GM12878 (cell line): ENCODE results near the gene LRP2BP. TPM values are rescaled to one million over a fixed set of nuclear protein-coding genes. Genes with fewer than 3 reads are reported as not detected.

ENCODE experiments used
- ATAC-seq: fragments of 200-7000 bp; cut with Tn5 transposase; 3 replicates; pipeline ENCODE4 v1.9.1; 2020; ENCODE audit warnings: mild to moderate bottlenecking, moderate library complexity
- BruUV-seq: library from RNA; stranded (reverse); fragments of 400-500 nt; replicated peaks from 2 replicates; lab custom pipeline; 2021; lab: Mats Ljungman, UMichigan
- CTCF ChIA-PET: fragments of 300-600 bp; sonication (Branson Sonifier 250); formaldehyde crosslinking; extraction: SDS; loops from one replicate; lab custom pipeline; 2021; ENCODE audit warnings: inconsistent platforms; lab: Yijun Ruan, JAX
- POLR2A ChIA-PET: fragments of 350-600 bp; formaldehyde crosslinking; extraction: SDS; loops from one replicate; lab custom pipeline; 2021; ENCODE audit warnings: inconsistent platforms; lab: Charles Lee
- RAD21 ChIA-PET: fragments of 300-600 bp; sonication (Branson Sonifier 250); formaldehyde crosslinking; loops from one replicate; lab custom pipeline; 2023; ENCODE audit warnings: antibody characterized with exemption; ENCODE audit not compliant: unreplicated experiment; lab: Charles Lee
- SMC1A ChIA-PET: fragments of 300-600 bp; sonication (Branson Sonifier 250); formaldehyde crosslinking; loops from one replicate; lab custom pipeline; 2023; ENCODE audit not compliant: unreplicated experiment, uncharacterized antibody; lab: Charles Lee
- DNase-seq: peaks from one replicate; pipeline ENCODE4 v3.0.0-alpha.2; 2011; ENCODE audit warnings: low read depth, low spot score
- FAIRE-seq: peaks from 3 replicates; lab custom pipeline; 2011; peaks lifted over from hg19 to GRCh38; lab: Jason Lieb, UNC
- H2AFZ ChIP-seq: 2 replicates; pipeline ENCODE4 v1.6.0; 2011; ENCODE audit warnings: low read depth, low read length, control low read depth; ENCODE audit not compliant: control insufficient read depth
- H3K27ac ChIP-seq: 2 replicates; pipeline ENCODE4 v1.5.1; 2011; ENCODE audit warnings: control low read depth; ENCODE audit not compliant: control insufficient read depth, insufficient read depth
- H3K27me3 ChIP-seq, 2 experiments: replicated peaks in 1 of 2; 2 replicates each; pipeline versions ENCODE4 v1.6.0 to v1.6.1; 2011; ENCODE audit warnings: low read length in 1 of 2; ENCODE audit not compliant: control insufficient read depth in 2 of 2, insufficient read depth in 2 of 2
- H3K36me3 ChIP-seq, 2 experiments: 2 replicates each; pipeline ENCODE4 v1.5.1; 2011; ENCODE audit warnings: low read length in 1 of 2; ENCODE audit not compliant: control insufficient read depth in 2 of 2, insufficient read depth in 2 of 2
- H3K4me1 ChIP-seq: 2 replicates; pipeline ENCODE4 v1.6.1; 2011; ENCODE audit warnings: mild to moderate bottlenecking, low read length, moderate library complexity, mixed read lengths; ENCODE audit not compliant: control insufficient read depth, insufficient read depth
- H3K4me2 ChIP-seq: 2 replicates; pipeline ENCODE4 v1.6.0; 2011; ENCODE audit warnings: control low read depth; ENCODE audit not compliant: control insufficient read depth, insufficient read depth
- H3K4me3 ChIP-seq: fragments of 200-600 bp; sonication (generic); 2 replicates; pipeline ENCODE4 v1.5.1; 2016
- H3K79me2 ChIP-seq: 2 replicates; pipeline ENCODE4 v1.6.0; 2011; ENCODE audit warnings: low read length; ENCODE audit not compliant: control insufficient read depth, insufficient read depth
- H3K9ac ChIP-seq: 2 replicates; pipeline ENCODE4 v1.8.0; 2011; ENCODE audit warnings: low read length, control low read depth, mixed read lengths; ENCODE audit not compliant: control insufficient read depth, insufficient read depth
- H3K9me3 ChIP-seq: replicated peaks from 3 replicates; pipeline ENCODE4 v1.5.1; 2011; ENCODE audit warnings: mild to moderate bottlenecking, low read length; ENCODE audit not compliant: control insufficient read depth, insufficient read depth
- H4K20me1 ChIP-seq: 2 replicates; pipeline ENCODE4 v1.6.0; 2011; ENCODE audit not compliant: control insufficient read depth, insufficient read depth
- CEBPB ChIP-seq, 2 experiments: fragments of 150-350 bp in 1 of 2; IDR thresholded peaks; 2 replicates each; pipeline ENCODE4 v1.6.1; 2012 to 2014; ENCODE audit warnings: low read depth in 2 of 2, low read length in 2 of 2, borderline replicate concordance in 1 of 2, inconsistent platforms in 1 of 2
- HDAC6 ChIP-seq: fragments of 200-600 bp; sonication (generic); IDR thresholded peaks from one replicate; pipeline ENCODE4 v1.8.0; 2017; ENCODE audit warnings: antibody characterized with exemption; ENCODE audit not compliant: unreplicated experiment
- IRF4 ChIP-seq: IDR thresholded peaks from 2 replicates; pipeline ENCODE4 v1.6.1; 2011; ENCODE audit warnings: low read depth, low read length
- MTA2 ChIP-seq: fragments of 450-650 bp; IDR thresholded peaks from 2 replicates; pipeline ENCODE4 v1.6.1; 2016; ENCODE audit warnings: low read depth, mild to moderate bottlenecking, moderate library complexity
- NKRF ChIP-seq: fragments of 450-650 bp; conservative IDR thresholded peaks from 2 replicates; pipeline ENCODE4 v1.6.1; 2017; ENCODE audit warnings: mild to moderate bottlenecking, moderate library complexity
- RB1 ChIP-seq: fragments of 450-650 bp; formaldehyde crosslinking; IDR thresholded peaks from 2 replicates; pipeline ENCODE4 v1.6.1; 2017; ENCODE audit warnings: mild to moderate bottlenecking, borderline replicate concordance
- SREBF2 ChIP-seq: IDR thresholded peaks from 2 replicates; pipeline ENCODE4 v1.6.1; 2012; ENCODE audit warnings: mild to moderate bottlenecking, low read length
- WGBS: methylation state at CpG from one replicate; pipeline ENCODE4 v1.1.6; 2016; ENCODE audit warnings: low lambda C conversion rate; ENCODE audit not compliant: insufficient replicate concordance, insufficient coverage; ENCODE audit errors: missing lambda C conversion rate; 5-methylcytosine and 5-hydroxymethylcytosine counted together
- in situ Hi-C: fragments of 300-500 bp; cut with MboI; formaldehyde crosslinking; loops from 9 replicates; pipeline ENCODE4 v1.14.3; 2018; ENCODE audit warnings: mixed read lengths
- intact Hi-C: fragments of 100-400 bp; cut with micrococcal nuclease; formaldehyde crosslinking; loops from one replicate; pipeline ENCODE4 v1.14.2; 2022; ENCODE audit not compliant: unreplicated experiment
- polyA plus RNA-seq, 11 experiments: library from polyadenylated mRNA; depleted of rRNA in 4 of 11; unstranded in 6 of 11; stranded (reverse) in 5 of 11; fragments of >200 nt; fragmentation: Nextera tagmentation in 4 of 11; fragmentation: Illumina TruSeq in 1 of 11; extraction: Ambion mirVana in 4 of 11; extraction: Trizol in 1 of 11; gene quantifications; 1 replicate in 1 of 11; 2 replicates in 10 of 11; pipeline versions ENCODE4 v1.2.1 to v1.2.3, GENCODE V29; 2011 to 2016; ENCODE audit warnings: inconsistent platforms in 2 of 11, missing spikeins in 2 of 11, low read depth in 1 of 11
- total RNA-seq, 4 experiments: library from RNA; depleted of rRNA in 3 of 4; stranded (reverse); fragments of >200 nt in 3 of 4; fragmentation: Illumina TruSeq in 1 of 4; extraction: Trizol in 1 of 4; gene quantifications; 2 replicates each; pipeline versions ENCODE4 v1.2.1 to v1.2.3, GENCODE V29; 2013 to 2021
- TF ChIP-seq, protein P1 (sequence below): IDR thresholded peaks from 2 replicates; pipeline ENCODE4 v1.6.1; 2012; ENCODE audit warnings: low read length, inconsistent platforms
- TF ChIP-seq, protein P2 (sequence below): fragments of 450-650 bp; IDR thresholded peaks from 2 replicates; pipeline ENCODE4 v1.6.1; 2017; ENCODE audit warnings: mild to moderate bottlenecking, low read depth, inconsistent platforms; ENCODE audit not compliant: poor library complexity, severe bottlenecking

The LRP2BP gene
- total and polyA plus RNA-seq, 10 of the 15 experiments (the other 5 are each of a cell fraction or from before 2014, with no cell fraction given): 0.27 to 5.2 (median 1.0) TPM

DNA sequence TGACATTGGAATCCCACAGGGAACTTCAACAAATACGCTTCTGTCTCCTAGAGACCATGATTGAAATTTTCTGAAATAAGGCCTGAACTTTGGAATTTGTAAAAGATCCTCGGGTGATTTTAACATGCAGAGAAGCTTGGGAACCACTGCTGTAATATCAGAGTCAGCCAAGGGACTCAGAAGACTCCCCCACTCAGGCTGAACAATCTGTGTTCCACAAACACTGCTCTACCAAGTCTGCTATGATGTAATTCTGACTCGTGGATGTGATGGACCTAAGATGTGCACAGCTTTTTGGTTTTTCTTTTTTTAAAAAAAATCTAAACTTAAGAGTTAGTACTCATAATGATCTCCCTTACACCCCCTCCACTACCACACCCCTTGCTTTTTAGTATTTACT is 26.0 kb downstream of the LRP2BP start:
- in situ Hi-C loops: no loop called here
- RAD21 ChIA-PET: no interaction called here
- 91% methylated on average over 3 of the region's 3 CpGs for WGBS
- H3K4me2 ChIP-seq: no peak overlapping the region
- H3K4me1 ChIP-seq: no peaks in the 10 kb centered on the region
- H3K4me3 ChIP-seq: no peak overlapping the region
- FAIRE-seq (no peak), DNase-seq (no peak), ATAC-seq (no peak)
- TF ChIP-seq SREBF2 (no peak), RB1 (no peak), NKRF (no peak), MTA2 (no peak), CEBPB (IDR thresholded peaks at IDR 0.05; ENCODE audit: borderline replicate concordance in 1 of 2, low read depth in 2 of 2, low read length in 2 of 2) (no peak), HDAC6 (no peak), IRF4 (no peak)
- TF ChIP-seq, protein P1, sequence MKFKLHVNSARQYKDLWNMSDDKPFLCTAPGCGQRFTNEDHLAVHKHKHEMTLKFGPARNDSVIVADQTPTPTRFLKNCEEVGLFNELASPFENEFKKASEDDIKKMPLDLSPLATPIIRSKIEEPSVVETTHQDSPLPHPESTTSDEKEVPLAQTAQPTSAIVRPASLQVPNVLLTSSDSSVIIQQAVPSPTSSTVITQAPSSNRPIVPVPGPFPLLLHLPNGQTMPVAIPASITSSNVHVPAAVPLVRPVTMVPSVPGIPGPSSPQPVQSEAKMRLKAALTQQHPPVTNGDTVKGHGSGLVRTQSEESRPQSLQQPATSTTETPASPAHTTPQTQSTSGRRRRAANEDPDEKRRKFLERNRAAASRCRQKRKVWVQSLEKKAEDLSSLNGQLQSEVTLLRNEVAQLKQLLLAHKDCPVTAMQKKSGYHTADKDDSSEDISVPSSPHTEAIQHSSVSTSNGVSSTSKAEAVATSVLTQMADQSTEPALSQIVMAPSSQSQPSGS: no peak
- TF ChIP-seq, protein P2, sequence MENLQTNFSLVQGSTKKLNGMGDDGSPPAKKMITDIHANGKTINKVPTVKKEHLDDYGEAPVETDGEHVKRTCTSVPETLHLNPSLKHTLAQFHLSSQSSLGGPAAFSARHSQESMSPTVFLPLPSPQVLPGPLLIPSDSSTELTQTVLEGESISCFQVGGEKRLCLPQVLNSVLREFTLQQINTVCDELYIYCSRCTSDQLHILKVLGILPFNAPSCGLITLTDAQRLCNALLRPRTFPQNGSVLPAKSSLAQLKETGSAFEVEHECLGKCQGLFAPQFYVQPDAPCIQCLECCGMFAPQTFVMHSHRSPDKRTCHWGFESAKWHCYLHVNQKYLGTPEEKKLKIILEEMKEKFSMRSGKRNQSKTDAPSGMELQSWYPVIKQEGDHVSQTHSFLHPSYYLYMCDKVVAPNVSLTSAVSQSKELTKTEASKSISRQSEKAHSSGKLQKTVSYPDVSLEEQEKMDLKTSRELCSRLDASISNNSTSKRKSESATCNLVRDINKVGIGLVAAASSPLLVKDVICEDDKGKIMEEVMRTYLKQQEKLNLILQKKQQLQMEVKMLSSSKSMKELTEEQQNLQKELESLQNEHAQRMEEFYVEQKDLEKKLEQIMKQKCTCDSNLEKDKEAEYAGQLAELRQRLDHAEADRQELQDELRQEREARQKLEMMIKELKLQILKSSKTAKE: no peak
- BruUV-seq: TSS peak; percentile 3
- H3K9me3 ChIP-seq: no peaks in the 10 kb centered on the region
- SMC1A ChIA-PET: interaction anchor here (1.0 to 1.6 kb wide), 2 partner anchors 12 to 24 kb away, joined by 3 read pairs; no protein-coding TSS in a partner anchor
- no peak overlapping the region for H2AFZ ChIP-seq
- H4K20me1 ChIP-seq: no peaks in the 10 kb centered on the region
- CTCF ChIA-PET: interaction anchor here (0.5 to 0.7 kb wide), 2 partner anchors 35 to 1265 kb away, joined by 5 read pairs; no protein-coding TSS in a partner anchor
- H3K36me3 ChIP-seq: peaks cover 1 to 47% of the 10 kb centered on the region in 2 experiments; a peak in 3 of 4 replicates
- no peaks in the 10 kb centered on the region for H3K27me3 ChIP-seq
- no peak overlapping the region for H3K9ac ChIP-seq
- intact Hi-C loops: no loop called here
- no peak overlapping the region for H3K27ac ChIP-seq
- H3K79me2 ChIP-seq: no peaks in the 10 kb centered on the region
- POLR2A ChIA-PET: no interaction called here
